BLaER1 (cell line): ENCODE results near the gene POU2AF3.

ENCODE experiments used
- H3K27ac ChIP-seq: shearing (Covaris generic); formaldehyde crosslinking; 2 replicates; pipeline ENCODE4 v1.8.1; 2022
- H3K27me3 ChIP-seq: shearing (Covaris generic); formaldehyde crosslinking; 2 replicates; pipeline ENCODE4 v1.8.1; 2022
- H3K36me3 ChIP-seq: shearing (Covaris generic); formaldehyde crosslinking; 2 replicates; pipeline ENCODE4 v1.8.1; 2022
- H3K4me1 ChIP-seq: shearing (Covaris generic); formaldehyde crosslinking; 2 replicates; pipeline ENCODE4 v1.8.1; 2022
- H3K4me2 ChIP-seq: shearing (Covaris generic); formaldehyde crosslinking; 2 replicates; pipeline ENCODE4 v1.8.1; 2022
- H3K4me3 ChIP-seq: shearing (Covaris generic); formaldehyde crosslinking; 2 replicates; pipeline ENCODE4 v1.8.1; 2022
- H3K9ac ChIP-seq: shearing (Covaris generic); formaldehyde crosslinking; 2 replicates; pipeline ENCODE4 v1.8.1; 2022
- H3K9me3 ChIP-seq: shearing (Covaris generic); formaldehyde crosslinking; 2 replicates; pipeline ENCODE4 v1.8.1; 2022
- H4K20me1 ChIP-seq: shearing (Covaris generic); formaldehyde crosslinking; 2 replicates; pipeline ENCODE4 v1.8.1; 2022
- Cebpa-rat ChIP-seq: shearing (Covaris generic); IDR thresholded peaks from 2 replicates; pipeline ENCODE4 v1.8.1; 2022

The POU2AF3 gene

GRCh38 chr11:111299101-111300026 is 1.0 kb downstream of the POU2AF3 start:
- 0 out of 2 replicates have a peak overlapping the region, but pooled peaks have one; percentile 18 for H3K27ac ChIP-seq
- H3K4me1 ChIP-seq, result peaks cover 7% of the 10 kb centered on the region; the same call in 1 of the 2 replicates
- peaks cover 61% of the 10 kb centered on the region for H3K27me3 ChIP-seq
- H3K36me3 ChIP-seq, result no peaks in the 10 kb centered on the region
- peak overlapping the region; percentile 62 for H3K4me3 ChIP-seq
- H3K9me3 ChIP-seq, result peaks cover 15% of the 10 kb centered on the region; the same call in 1 of the 2 replicates
- no peak overlapping the region for H3K9ac ChIP-seq
- H4K20me1 ChIP-seq, result peaks cover 22% of the 10 kb centered on the region
- TF ChIP-seq Cebpa-rat, result no peak
- H3K4me2 ChIP-seq, result peak overlapping the region; percentile 78

GRCh38 chr11:111300569-111300968 is 2.2 kb downstream of the POU2AF3 start:
- no peak overlapping the region for H3K4me3 ChIP-seq
- H3K27ac ChIP-seq, result no peak overlapping the region
- H3K9me3 ChIP-seq, result peaks cover 15% of the 10 kb centered on the region; the same call in 1 of the 2 replicates
- H4K20me1 ChIP-seq, result peaks cover 22% of the 10 kb centered on the region
- H3K4me1 ChIP-seq, result peaks cover 7% of the 10 kb centered on the region; the same call in 1 of the 2 replicates
- H3K27me3 ChIP-seq, result peaks cover 61% of the 10 kb centered on the region
- TF ChIP-seq Cebpa-rat, result no peak
- H3K4me2 ChIP-seq, result no peak overlapping the region
- H3K9ac ChIP-seq, result no peak overlapping the region
- no peaks in the 10 kb centered on the region for H3K36me3 ChIP-seq

GRCh38 chr11:111301004-111301841 is 2.9 kb downstream of the POU2AF3 start:
- peaks cover 15% of the 10 kb centered on the region; the same call in 1 of the 2 replicates for H3K9me3 ChIP-seq
- H3K36me3 ChIP-seq, result no peaks in the 10 kb centered on the region
- H4K20me1 ChIP-seq, result peaks cover 22% of the 10 kb centered on the region
- H3K4me1 ChIP-seq, result peaks cover 7% of the 10 kb centered on the region; the same call in 1 of the 2 replicates
- no peak overlapping the region for H3K4me3 ChIP-seq
- no peak overlapping the region for H3K4me2 ChIP-seq
- H3K27ac ChIP-seq, result no peak overlapping the region
- no peak overlapping the region for H3K9ac ChIP-seq
- H3K27me3 ChIP-seq, result peaks cover 57% of the 10 kb centered on the region
- TF ChIP-seq Cebpa-rat, result no peak

DNA sequence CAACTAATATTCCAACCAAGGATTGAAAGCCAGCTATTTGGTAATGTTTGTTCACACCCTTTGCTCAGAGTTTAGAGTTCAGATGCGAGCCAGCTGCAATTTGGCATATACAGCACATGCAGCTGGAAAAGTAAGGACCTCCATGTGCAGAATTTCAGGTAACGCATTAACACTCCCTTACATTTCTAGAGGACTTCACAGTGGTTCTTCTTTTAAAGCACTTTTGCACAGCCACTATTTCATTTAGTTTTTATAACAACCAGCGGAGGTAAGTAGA is 3.4 kb downstream of the POU2AF3 start:
- Histone ChIP-seq H3K4me2 (no peak overlapping the region), H3K4me3 (no peak overlapping the region), H3K9me3 (peaks cover 15% of the 10 kb centered on the region; the same call in 1 of the 2 replicates), H3K36me3 (no peaks in the 10 kb centered on the region), H3K27ac (no peak overlapping the region), H4K20me1 (peaks cover 22% of the 10 kb centered on the region), H3K4me1 (peaks cover 7% of the 10 kb centered on the region; the same call in 1 of the 2 replicates), H3K9ac (no peak overlapping the region), H3K27me3 (peaks cover 51% of the 10 kb centered on the region)
- no peak for TF ChIP-seq Cebpa-rat

GRCh38 chr11:111302298-111302697 is 4.0 kb downstream of the POU2AF3 start:
- Histone ChIP-seq H3K27ac (no peak overlapping the region), H3K4me3 (no peak overlapping the region), H3K27me3 (peaks cover 46% of the 10 kb centered on the region), H4K20me1 (peaks cover 22% of the 10 kb centered on the region), H3K9ac (no peak overlapping the region), H3K36me3 (no peaks in the 10 kb centered on the region), H3K4me1 (peaks cover 7% of the 10 kb centered on the region; the same call in 1 of the 2 replicates), H3K4me2 (no peak overlapping the region), H3K9me3 (peaks cover 15% of the 10 kb centered on the region; the same call in 1 of the 2 replicates)
- TF ChIP-seq Cebpa-rat, result no peak

GRCh38 chr11:111303461-111303860 is 5.1 kb downstream of the POU2AF3 start:
- Histone ChIP-seq H3K9ac (no peak overlapping the region), H3K4me3 (no peak overlapping the region), H3K9me3 (peaks cover 15% of the 10 kb centered on the region; the same call in 1 of the 2 replicates), H4K20me1 (peaks cover 22% of the 10 kb centered on the region), H3K27ac (no peak overlapping the region), H3K36me3 (no peaks in the 10 kb centered on the region), H3K27me3 (peaks cover 35% of the 10 kb centered on the region), H3K4me1 (peaks cover 7% of the 10 kb centered on the region; the same call in 1 of the 2 replicates), H3K4me2 (no peak overlapping the region)
- TF ChIP-seq Cebpa-rat, result no peak

DNA sequence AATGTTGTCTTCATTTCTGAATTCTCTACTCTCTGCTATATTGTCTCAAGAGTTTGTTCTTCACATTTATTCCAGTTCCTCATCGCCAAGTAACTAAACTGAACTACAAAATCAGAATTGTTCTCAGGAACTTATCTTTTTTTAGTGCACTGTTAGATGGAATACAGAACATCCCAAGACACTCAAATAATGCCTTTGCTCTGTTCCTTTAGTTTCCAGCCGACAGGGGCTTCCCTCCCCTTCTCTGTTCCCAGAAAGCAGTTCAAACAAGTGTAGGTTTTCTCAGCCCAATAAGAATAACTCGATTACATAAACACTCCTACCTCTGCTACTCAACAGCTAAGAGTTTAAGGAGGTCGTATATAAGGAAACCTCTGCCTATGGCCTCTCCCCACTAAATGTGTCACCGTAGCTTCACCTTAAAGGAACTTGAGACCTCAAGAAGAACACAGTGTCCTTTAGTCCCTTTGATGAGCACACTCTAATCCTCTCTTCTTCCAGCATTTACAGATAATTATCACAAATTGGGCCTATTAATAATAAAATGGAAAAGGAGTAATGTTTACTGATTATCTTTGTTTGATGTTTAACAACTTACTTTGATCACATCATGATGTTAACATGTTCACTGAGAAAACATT is 6.9 kb downstream of the POU2AF3 start:
- Histone ChIP-seq H3K9ac (no peak overlapping the region), H3K27ac (no peak overlapping the region), H3K9me3 (no peaks in the 10 kb centered on the region), H3K4me3 (no peak overlapping the region), H3K27me3 (peaks cover 16% of the 10 kb centered on the region), H3K36me3 (no peaks in the 10 kb centered on the region), H4K20me1 (peaks cover 12% of the 10 kb centered on the region; the same call in 1 of the 2 replicates), H3K4me2 (no peak overlapping the region), H3K4me1 (peaks cover 6% of the 10 kb centered on the region)
- TF ChIP-seq Cebpa-rat, result no peak

GRCh38 chr11:111305876-111306275 is 7.5 kb downstream of the POU2AF3 start:
- H3K9me3 ChIP-seq, result no peaks in the 10 kb centered on the region
- no peaks in the 10 kb centered on the region for H3K36me3 ChIP-seq
- H3K9ac ChIP-seq, result no peak overlapping the region
- TF ChIP-seq Cebpa-rat, result no peak
- H3K4me2 ChIP-seq, result no peak overlapping the region
- H3K4me1 ChIP-seq, result peaks cover 12% of the 10 kb centered on the region
- H3K4me3 ChIP-seq, result no peak overlapping the region
- peaks cover 10% of the 10 kb centered on the region for H3K27me3 ChIP-seq
- no peak overlapping the region for H3K27ac ChIP-seq
- peaks cover 6% of the 10 kb centered on the region; the same call in 1 of the 2 replicates for H4K20me1 ChIP-seq

GRCh38 chr11:111306321-111306720 is 8.0 kb downstream of the POU2AF3 start:
- peaks cover 6% of the 10 kb centered on the region; the same call in 1 of the 2 replicates for H3K27me3 ChIP-seq
- H3K4me1 ChIP-seq, result peaks cover 12% of the 10 kb centered on the region
- no peak overlapping the region for H3K9ac ChIP-seq

More at GRCh38 chr11:111306321-111306720, 8.0 kb downstream of the POU2AF3 start:
- Histone ChIP-seq H3K4me3 (no peak overlapping the region), H3K27ac (no peak overlapping the region), H4K20me1 (peaks cover 2% of the 10 kb centered on the region; the same call in 1 of the 2 replicates), H3K9me3 (no peaks in the 10 kb centered on the region), H3K4me2 (no peak overlapping the region), H3K36me3 (no peaks in the 10 kb centered on the region)
- TF ChIP-seq Cebpa-rat, result no peak
